ENCODE measurements around the gene SLC12A4. TPM values are rescaled to one million over a fixed set of nuclear protein-coding genes. Genes with fewer than 3 reads are reported as not detected.

Gene SLC12A4
- total RNA-seq, 1 experiment from 2014 or later = 11.0 TPM

DNA sequence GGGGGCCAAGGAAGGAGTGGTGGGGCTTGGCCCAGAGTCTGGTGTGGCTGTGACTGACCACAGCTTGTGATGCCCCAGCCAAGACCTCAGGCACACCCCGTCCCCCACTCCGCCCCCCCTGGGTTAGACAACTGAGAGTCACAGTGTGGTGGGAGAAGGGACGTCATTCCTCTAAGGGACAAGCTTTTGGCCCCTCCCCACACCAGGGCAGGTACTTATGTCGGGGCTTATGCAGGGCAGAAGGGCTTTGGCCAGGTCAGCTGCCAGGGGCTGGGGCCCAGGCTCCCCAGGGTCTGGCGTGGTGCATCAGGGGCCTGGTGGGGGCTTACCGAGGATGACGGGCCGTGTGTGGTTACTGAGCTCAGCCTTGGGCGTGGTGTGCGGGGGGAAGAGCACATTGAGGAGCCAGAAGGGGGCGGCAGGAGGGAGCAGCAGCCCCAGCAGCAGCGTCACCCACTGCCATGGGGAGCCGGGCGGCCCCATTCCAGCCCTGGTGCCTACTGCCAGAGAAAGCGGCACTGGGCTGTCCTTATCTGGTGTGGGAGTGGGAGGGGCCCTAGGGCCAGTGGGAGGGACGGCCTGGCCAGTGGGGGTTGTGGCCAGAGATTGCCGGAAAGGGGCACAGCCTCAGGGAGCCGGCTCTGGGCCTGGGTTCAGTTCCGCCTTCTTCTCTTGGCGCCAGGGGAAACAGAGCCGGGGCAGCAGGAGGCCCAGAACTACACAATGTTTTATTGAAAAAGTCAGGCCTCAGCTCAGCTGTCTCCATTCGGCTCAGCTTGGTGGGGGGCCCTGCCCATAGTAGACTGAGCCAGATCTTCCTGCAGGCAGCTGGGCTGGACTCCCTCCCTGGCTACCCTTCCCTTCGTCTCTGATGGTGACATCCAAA is 24.6 kb downstream of the SLC12A4 start, which contains the start of gene LCAT:
LCAT (minus strand) TSS at position 502 of the 886 bp plus-strand sequence; CDS start at position 483, 19 bp downstream.
- Histone ChIP-seq H2AFZ (ENCODE audit: low read length) (no peak within 1 kb of the TSS), H4K20me1 (ENCODE audit: insufficient read depth, low read depth, low read length) (peaks cover 8% of the 10 kb centered on the region; the same call in 1 of the 2 replicates), H3K4me2 (ENCODE audit: low read depth, low read length, poor library complexity, severe bottlenecking) (no peak within 1 kb of the TSS), H3K9me3 (ENCODE audit: low read length) (no peaks in the 10 kb centered on the region), H3K9me2 (replicated peaks; ENCODE audit: insufficient read depth, low read length) (no peaks in the 10 kb centered on the region), H3K27ac (ENCODE audit: low read length) (no peak within 1 kb of the TSS), H3K36me3 (ENCODE audit: insufficient read depth, low read length) (no peaks in the 10 kb centered on the region), H3K9ac (ENCODE audit: low read length) (no peak within 1 kb of the TSS), H3K4me3 (ENCODE audit: low read length) (no peak within 1 kb of the TSS), H3K79me2 (ENCODE audit: low read length) (peaks cover 3% of the 10 kb centered on the region; the same call in 1 of the 2 replicates), H3K4me1 (ENCODE audit: low read length) (peaks cover 7% of the 10 kb centered on the region; the same call in 1 of the 2 replicates), H3K27me3 (ENCODE audit: low read length) (no peaks in the 10 kb centered on the region)
- no peak for DNase-seq

DNA sequence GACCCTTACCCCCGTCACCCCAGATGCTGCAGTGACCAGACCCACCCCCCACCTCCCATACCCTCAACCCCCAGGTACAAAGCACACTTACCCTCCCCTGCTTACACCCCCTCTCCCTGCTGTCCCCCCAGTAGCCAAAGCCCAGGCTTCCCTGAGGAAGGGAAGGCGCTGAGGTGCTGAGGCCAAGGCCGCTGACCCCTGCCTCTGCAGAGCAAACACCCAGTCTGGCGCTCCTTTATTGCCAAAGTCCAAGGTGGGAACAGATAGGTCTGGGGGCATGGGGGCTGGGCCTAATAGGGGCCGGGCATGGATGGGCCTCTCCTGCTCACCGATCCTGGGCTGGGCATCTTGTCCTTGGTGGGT is 25.2 kb downstream of the SLC12A4 start:
- Histone ChIP-seq H3K4me1 (ENCODE audit: low read length) (peaks cover 7% of the 10 kb centered on the region; the same call in 1 of the 2 replicates), H3K4me2 (ENCODE audit: low read depth, low read length, poor library complexity, severe bottlenecking) (no peak overlapping the region), H3K36me3 (ENCODE audit: insufficient read depth, low read length) (no peaks in the 10 kb centered on the region), H3K9ac (ENCODE audit: low read length) (no peak overlapping the region), H4K20me1 (ENCODE audit: insufficient read depth, low read depth, low read length) (peaks cover 8% of the 10 kb centered on the region; the same call in 1 of the 2 replicates), H3K27ac (ENCODE audit: low read length) (no peak overlapping the region), H3K9me3 (ENCODE audit: low read length) (no peaks in the 10 kb centered on the region), H3K79me2 (ENCODE audit: low read length) (peaks cover 3% of the 10 kb centered on the region; the same call in 1 of the 2 replicates), H2AFZ (ENCODE audit: low read length) (no peak overlapping the region), H3K9me2 (replicated peaks; ENCODE audit: insufficient read depth, low read length) (no peaks in the 10 kb centered on the region), H3K27me3 (ENCODE audit: low read length) (no peaks in the 10 kb centered on the region), H3K4me3 (ENCODE audit: low read length) (no peak overlapping the region)
- no peak for DNase-seq

DNA sequence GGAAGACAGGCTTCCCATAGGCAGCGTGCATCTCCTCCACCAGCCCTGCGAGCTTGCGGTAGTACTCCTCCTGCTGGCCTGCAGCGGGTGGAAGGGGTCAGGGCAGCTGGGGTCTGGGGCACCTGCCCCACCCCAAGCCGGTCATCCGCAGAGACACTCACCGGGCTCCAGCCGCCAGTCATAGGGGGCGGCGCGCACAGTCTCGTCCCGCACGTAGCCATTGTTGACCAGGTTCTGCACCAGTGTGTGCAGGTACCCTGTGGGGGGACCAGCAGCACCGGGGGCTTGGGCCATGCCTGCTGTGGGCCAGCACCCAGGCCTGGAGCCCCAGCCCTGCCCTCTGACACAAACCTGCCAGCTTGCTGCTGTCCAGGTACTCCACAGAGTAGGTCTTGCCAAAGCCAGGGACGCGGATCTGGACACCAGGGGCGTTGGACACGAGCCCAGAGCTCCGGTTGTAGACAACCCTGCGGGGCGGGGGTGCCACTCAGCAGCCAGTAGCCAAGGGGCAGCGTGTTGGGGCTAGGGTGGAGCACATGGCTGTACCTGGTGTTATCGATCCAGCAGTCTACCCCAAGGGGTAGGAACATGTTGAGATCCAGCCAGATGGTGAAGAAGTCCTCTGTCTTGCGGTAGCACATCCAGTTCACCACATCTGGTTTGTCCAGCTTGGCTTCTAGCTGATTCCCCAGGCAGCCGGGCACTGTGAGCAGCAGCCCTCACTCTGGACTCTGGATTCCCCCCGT is 25.8 kb downstream of the SLC12A4 start:
- no peak overlapping the region for H3K27ac ChIP-seq (ENCODE audit: low read length)

DNA sequence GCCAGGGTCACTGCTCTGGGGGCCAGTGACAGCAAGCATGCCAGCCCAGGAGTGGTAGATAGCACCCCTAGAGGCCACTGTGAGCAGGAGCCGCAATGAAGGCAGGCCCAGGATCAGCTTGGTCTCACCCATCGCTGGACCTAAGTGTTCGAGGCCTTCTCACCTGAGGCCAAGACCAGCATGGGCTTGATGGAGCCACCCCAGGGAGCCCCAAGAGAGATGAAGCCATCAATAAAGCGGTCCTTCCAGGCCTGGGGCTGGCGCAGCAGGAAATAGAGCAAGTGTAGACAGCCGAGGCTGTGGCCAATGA is 26.3 kb downstream of the SLC12A4 start:
- Histone ChIP-seq H3K4me1 (ENCODE audit: low read length) (peaks cover 16% of the 10 kb centered on the region), H3K9me2 (replicated peaks; ENCODE audit: insufficient read depth, low read length) (no peaks in the 10 kb centered on the region), H3K4me2 (ENCODE audit: low read depth, low read length, poor library complexity, severe bottlenecking) (no peak overlapping the region), H3K9me3 (ENCODE audit: low read length) (no peaks in the 10 kb centered on the region), H3K9ac (ENCODE audit: low read length) (no peak overlapping the region), H3K36me3 (ENCODE audit: insufficient read depth, low read length) (no peaks in the 10 kb centered on the region), H4K20me1 (ENCODE audit: insufficient read depth, low read depth, low read length) (peaks cover 8% of the 10 kb centered on the region; the same call in 1 of the 2 replicates), H2AFZ (ENCODE audit: low read length) (no peak overlapping the region), H3K79me2 (ENCODE audit: low read length) (peaks cover 12% of the 10 kb centered on the region), H3K27ac (ENCODE audit: low read length) (no peak overlapping the region), H3K4me3 (ENCODE audit: low read length) (no peak overlapping the region), H3K27me3 (ENCODE audit: low read length) (no peaks in the 10 kb centered on the region)
- peak; percentile 81 for DNase-seq

More for the DNA sequence above, 25.8 kb downstream of the SLC12A4 start:
- no peaks in the 10 kb centered on the region for H3K9me2 ChIP-seq (replicated peaks; ENCODE audit: insufficient read depth, low read length)
- no peaks in the 10 kb centered on the region for H3K9me3 ChIP-seq (ENCODE audit: low read length)
- no peaks in the 10 kb centered on the region for H3K36me3 ChIP-seq (ENCODE audit: insufficient read depth, low read length)
- peaks cover 7% of the 10 kb centered on the region for H3K79me2 ChIP-seq (ENCODE audit: low read length)
- H3K4me3 ChIP-seq (ENCODE audit: low read length) = no peak overlapping the region
- H3K4me1 ChIP-seq (ENCODE audit: low read length) = peaks cover 11% of the 10 kb centered on the region; the same call in 1 of the 2 replicates
- H2AFZ ChIP-seq (ENCODE audit: low read length) = no peak overlapping the region
- no peaks in the 10 kb centered on the region for H3K27me3 ChIP-seq (ENCODE audit: low read length)
- no peak overlapping the region for H3K9ac ChIP-seq (ENCODE audit: low read length)
- H3K4me2 ChIP-seq (ENCODE audit: low read depth, low read length, poor library complexity, severe bottlenecking) = no peak overlapping the region
- no peak for DNase-seq
- H4K20me1 ChIP-seq (ENCODE audit: insufficient read depth, low read depth, low read length) = peaks cover 8% of the 10 kb centered on the region; the same call in 1 of the 2 replicates

DNA sequence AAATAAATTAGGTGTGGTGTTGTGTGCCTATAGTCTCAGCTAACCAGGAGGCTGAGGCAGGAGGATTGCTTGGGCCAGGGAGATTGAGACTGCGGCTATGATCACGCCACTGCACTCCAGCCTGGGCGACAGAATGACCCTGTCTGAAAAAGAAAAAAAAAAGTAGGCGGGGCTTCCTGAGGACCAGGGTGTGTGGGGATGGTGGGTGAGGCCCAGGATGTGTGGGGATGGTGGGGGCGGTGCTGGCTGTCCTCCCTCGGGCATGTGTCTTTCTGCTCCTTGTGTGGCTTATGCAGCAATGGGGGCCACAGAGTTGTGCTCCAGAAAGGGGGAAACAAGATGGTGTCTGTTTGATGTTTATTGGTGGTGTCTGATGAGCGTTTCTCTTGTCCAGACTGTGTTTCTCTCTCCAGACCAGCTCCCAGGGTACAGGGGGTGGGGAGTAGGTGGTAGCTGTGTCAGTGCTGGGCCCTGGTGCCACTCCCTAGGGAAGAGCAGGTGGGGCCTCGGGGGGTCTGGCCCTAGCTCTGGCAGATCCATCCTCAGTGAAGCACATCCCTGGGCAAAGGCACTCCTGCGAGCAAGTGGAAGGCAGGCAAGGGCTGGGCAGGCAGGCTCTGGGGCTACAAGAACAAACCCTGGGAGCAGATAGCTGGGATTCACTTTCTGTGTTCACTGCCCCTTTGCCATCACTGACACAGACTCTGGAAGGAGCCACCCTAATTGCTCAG is 26.8 kb downstream of the SLC12A4 start:
- Histone ChIP-seq H4K20me1 (ENCODE audit: insufficient read depth, low read depth, low read length) (peaks cover 8% of the 10 kb centered on the region; the same call in 1 of the 2 replicates), H3K9me3 (ENCODE audit: low read length) (no peaks in the 10 kb centered on the region), H3K4me1 (ENCODE audit: low read length) (peaks cover 20% of the 10 kb centered on the region), H3K9ac (ENCODE audit: low read length) (no peak overlapping the region), H3K36me3 (ENCODE audit: insufficient read depth, low read length) (no peaks in the 10 kb centered on the region), H3K27ac (ENCODE audit: low read length) (no peak overlapping the region), H2AFZ (ENCODE audit: low read length) (no peak overlapping the region), H3K4me2 (ENCODE audit: low read depth, low read length, poor library complexity, severe bottlenecking) (no peak overlapping the region), H3K9me2 (replicated peaks; ENCODE audit: insufficient read depth, low read length) (no peaks in the 10 kb centered on the region), H3K4me3 (ENCODE audit: low read length) (no peak overlapping the region), H3K27me3 (ENCODE audit: low read length) (no peaks in the 10 kb centered on the region), H3K79me2 (ENCODE audit: low read length) (peaks cover 17% of the 10 kb centered on the region)
- no peak for DNase-seq

DNA sequence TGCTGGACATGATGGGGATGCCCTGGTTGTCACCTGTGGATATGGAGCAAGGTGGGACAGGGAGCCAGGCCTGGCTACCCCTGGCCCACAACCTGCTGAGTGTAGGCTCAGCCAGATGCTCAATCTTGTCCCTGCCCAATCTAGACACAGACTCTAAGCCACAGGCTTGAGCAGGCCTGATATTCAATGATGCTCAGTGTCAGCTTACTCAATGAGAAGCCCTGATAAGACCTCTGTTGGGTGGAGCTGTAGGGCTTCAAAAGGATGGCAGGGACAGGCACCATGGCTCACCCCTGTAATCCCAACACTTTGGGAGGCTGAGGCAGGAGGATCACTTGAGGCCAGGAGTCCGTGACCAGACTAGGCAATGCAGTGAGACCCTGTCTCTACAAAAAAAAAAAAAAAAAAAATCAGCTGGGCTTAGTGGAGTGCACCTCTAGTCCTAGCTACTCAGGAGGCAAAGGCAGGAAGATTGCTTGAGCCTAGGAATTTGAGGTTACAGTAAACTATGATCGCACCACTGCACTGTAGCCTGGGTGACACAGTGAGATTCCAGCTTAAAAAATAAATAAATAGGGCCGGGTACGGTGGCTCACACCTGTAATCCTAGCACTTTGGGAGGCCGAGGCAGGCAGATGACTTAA is 27.9 kb downstream of the SLC12A4 start:
- H3K4me2 ChIP-seq (ENCODE audit: low read depth, low read length, poor library complexity, severe bottlenecking) = no peak overlapping the region
- H3K36me3 ChIP-seq (ENCODE audit: insufficient read depth, low read length) = no peaks in the 10 kb centered on the region
- H3K27ac ChIP-seq (ENCODE audit: low read length) = no peak overlapping the region
- peaks cover 8% of the 10 kb centered on the region; the same call in 1 of the 2 replicates for H4K20me1 ChIP-seq (ENCODE audit: insufficient read depth, low read depth, low read length)
- peaks cover 25% of the 10 kb centered on the region for H3K79me2 ChIP-seq (ENCODE audit: low read length)
- H2AFZ ChIP-seq (ENCODE audit: low read length) = no peak overlapping the region
- H3K9ac ChIP-seq (ENCODE audit: low read length) = no peak overlapping the region
- no peaks in the 10 kb centered on the region for H3K27me3 ChIP-seq (ENCODE audit: low read length)
- H3K4me3 ChIP-seq (ENCODE audit: low read length) = no peak overlapping the region
- H3K9me3 ChIP-seq (ENCODE audit: low read length) = no peaks in the 10 kb centered on the region
- DNase-seq = peak; percentile 49
- peaks cover 20% of the 10 kb centered on the region for H3K4me1 ChIP-seq (ENCODE audit: low read length)
- no peaks in the 10 kb centered on the region for H3K9me2 ChIP-seq (replicated peaks; ENCODE audit: insufficient read depth, low read length)

DNA sequence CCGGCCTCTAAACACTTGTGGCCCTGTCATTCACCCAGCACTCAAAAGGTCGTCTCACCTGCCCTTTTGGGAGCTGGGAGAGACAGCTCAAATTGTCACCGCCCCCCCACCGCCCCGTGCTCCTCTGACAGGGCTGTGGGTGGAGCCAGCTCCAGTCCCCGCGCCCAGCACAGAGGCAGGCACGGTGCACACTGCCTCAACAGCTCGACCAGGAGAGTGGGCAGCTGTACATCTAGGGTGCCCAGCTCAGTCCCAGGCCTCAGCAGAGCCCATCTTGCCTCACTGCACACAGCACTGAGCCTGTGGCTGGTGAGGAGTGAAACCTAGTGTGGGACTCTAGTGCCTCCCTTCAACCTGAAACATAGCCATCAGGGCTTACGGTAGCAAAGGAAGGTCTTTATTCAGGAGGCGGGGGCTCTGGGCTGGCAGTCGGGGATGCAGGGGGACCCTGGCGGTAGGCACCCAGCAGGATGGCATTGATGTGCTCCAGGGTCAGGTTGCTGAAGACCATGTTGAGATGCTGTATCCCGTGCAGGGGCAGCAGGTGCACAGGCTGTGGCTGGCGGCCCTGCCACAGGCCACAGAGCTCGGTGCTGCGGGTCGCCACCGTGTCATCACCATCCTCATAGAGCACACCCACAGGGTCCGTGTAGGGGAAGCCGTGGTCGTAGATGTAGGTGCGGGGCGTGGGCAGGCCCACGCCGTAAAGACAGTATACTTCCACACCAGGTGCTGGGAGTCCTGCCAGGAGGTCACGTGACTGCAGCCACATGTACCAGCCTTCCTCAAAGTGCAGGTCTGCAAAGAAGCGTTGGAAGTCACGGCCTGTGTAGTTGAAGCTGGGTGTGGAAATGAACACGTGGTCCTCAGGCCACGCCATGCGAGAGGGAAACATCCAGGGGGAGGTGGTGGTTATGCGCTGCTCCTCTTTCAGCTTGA is 28.7 kb downstream of the SLC12A4 start:
- H3K9ac ChIP-seq (ENCODE audit: low read length) = no peak overlapping the region

More for the DNA sequence above, 28.7 kb downstream of the SLC12A4 start:
- H3K4me2 ChIP-seq (ENCODE audit: low read depth, low read length, poor library complexity, severe bottlenecking) = no peak overlapping the region
- H3K9me3 ChIP-seq (ENCODE audit: low read length) = no peaks in the 10 kb centered on the region
- peaks cover 27% of the 10 kb centered on the region for H3K4me1 ChIP-seq (ENCODE audit: low read length)
- H3K9me2 ChIP-seq (replicated peaks; ENCODE audit: insufficient read depth, low read length) = no peaks in the 10 kb centered on the region
- H3K36me3 ChIP-seq (ENCODE audit: insufficient read depth, low read length) = peaks cover 6% of the 10 kb centered on the region; the same call in 1 of the 2 replicates
- peaks cover 8% of the 10 kb centered on the region; the same call in 1 of the 2 replicates for H4K20me1 ChIP-seq (ENCODE audit: insufficient read depth, low read depth, low read length)
- H3K27ac ChIP-seq (ENCODE audit: low read length) = no peak overlapping the region
- peak; percentile 54 for DNase-seq
- H3K4me3 ChIP-seq (ENCODE audit: low read length) = no peak overlapping the region
- peaks cover 31% of the 10 kb centered on the region for H3K79me2 ChIP-seq (ENCODE audit: low read length)
- no peak overlapping the region for H2AFZ ChIP-seq (ENCODE audit: low read length)
- no peaks in the 10 kb centered on the region for H3K27me3 ChIP-seq (ENCODE audit: low read length)

Measured in Karpas-422 (cell line).